ENCODE data around the gene ATP5PD.
"Not testable (repeated sequence)": the region's sequence is repeated elsewhere in the genome, so short reads cannot be mapped to it uniquely, and the experiment has no call there.

Gene ATP5PD

GRCh38 chr17:75077496-75078283, 30.9 kb upstream of the ATP5PD start:
- DNase-seq (ENCODE audit: low spot score): peak; percentile 64

GRCh38 chr17:75077072-75077495, 30.3 kb upstream of the ATP5PD start:
- DNase-seq (ENCODE audit: low spot score): no peak

GRCh38 chr17:75075597-75076336, 29.0 kb upstream of the ATP5PD start:
- DNase-seq (ENCODE audit: low spot score): no peak

GRCh38 chr17:75074532-75074931, 27.8 kb upstream of the ATP5PD start:
- no peak for DNase-seq (ENCODE audit: low spot score)

- DNase-seq (ENCODE audit: low spot score): no peak
Measured at GRCh38 chr17:75073618-75074047, 26.9 kb upstream of the ATP5PD start.

GRCh38 chr17:75072909-75073308, 26.1 kb upstream of the ATP5PD start:
- not testable (repeated sequence) for DNase-seq (ENCODE audit: low spot score)

- DNase-seq (ENCODE audit: low spot score): not testable (repeated sequence)
Measured at GRCh38 chr17:75071478-75072271, 24.9 kb upstream of the ATP5PD start.

GRCh38 chr17:75069783-75070182, 23.0 kb upstream of the ATP5PD start:
- DNase-seq (ENCODE audit: low spot score): no peak

- no peak for DNase-seq (ENCODE audit: low spot score)
Measured at GRCh38 chr17:75068750-75069149, 22.0 kb upstream of the ATP5PD start.

GRCh38 chr17:75067856-75068255, 21.1 kb upstream of the ATP5PD start:
- no peak for DNase-seq (ENCODE audit: low spot score)

- peak; percentile 55 for DNase-seq (ENCODE audit: low spot score)
Measured at GRCh38 chr17:75065562-75066151, 18.9 kb upstream of the ATP5PD start.

GRCh38 chr17:75064867-75065561, 18.2 kb upstream of the ATP5PD start:
- no peak for DNase-seq (ENCODE audit: low spot score)

GRCh38 chr17:75064460-75064859, 17.7 kb upstream of the ATP5PD start:
- DNase-seq (ENCODE audit: low spot score): no peak

- no peak for DNase-seq (ENCODE audit: low spot score)
Measured at GRCh38 chr17:75064040-75064439, 17.3 kb upstream of the ATP5PD start.

GRCh38 chr17:75063626-75064025, 16.9 kb upstream of the ATP5PD start:
- DNase-seq (ENCODE audit: low spot score): no peak

- no peak for DNase-seq (ENCODE audit: low spot score)
Measured at GRCh38 chr17:75063201-75063600, 16.4 kb upstream of the ATP5PD start.

- no peak for DNase-seq (ENCODE audit: low spot score)
Measured at GRCh38 chr17:75061618-75062017, 14.8 kb upstream of the ATP5PD start.

GRCh38 chr17:75061055-75061438, 14.3 kb upstream of the ATP5PD start:
- DNase-seq (ENCODE audit: low spot score): no peak

GRCh38 chr17:75060434-75061054, 13.8 kb upstream of the ATP5PD start:
- DNase-seq (ENCODE audit: low spot score): no peak

GRCh38 chr17:75059369-75060345, 12.9 kb upstream of the ATP5PD start:
- peak; percentile 21 for DNase-seq (ENCODE audit: low spot score)
